ENCODE data around the gene SVBP.
A peak's percentile ranks its signal among the peaks of the same experiment; 100 is the strongest.
"Not testable (repeated sequence)": the region's sequence is repeated elsewhere in the genome, so short reads cannot be mapped to it uniquely, and the experiment has no call there.

The SVBP gene

GRCh38 chr1:42841010-42841409 lies 23.8 kb upstream of the SVBP start:
- DNase-seq = no peak

- no peak for DNase-seq
These were observed 21.4 kb upstream of the SVBP start for GRCh38 chr1:42838482-42839190.

GRCh38 chr1:42837709-42838108 lies 20.5 kb upstream of the SVBP start:
- DNase-seq = no peak

GRCh38 chr1:42835422-42835821 lies 18.2 kb upstream of the SVBP start:
- DNase-seq = no peak

GRCh38 chr1:42834803-42835202 lies 17.6 kb upstream of the SVBP start:
- DNase-seq = no peak

DNA sequence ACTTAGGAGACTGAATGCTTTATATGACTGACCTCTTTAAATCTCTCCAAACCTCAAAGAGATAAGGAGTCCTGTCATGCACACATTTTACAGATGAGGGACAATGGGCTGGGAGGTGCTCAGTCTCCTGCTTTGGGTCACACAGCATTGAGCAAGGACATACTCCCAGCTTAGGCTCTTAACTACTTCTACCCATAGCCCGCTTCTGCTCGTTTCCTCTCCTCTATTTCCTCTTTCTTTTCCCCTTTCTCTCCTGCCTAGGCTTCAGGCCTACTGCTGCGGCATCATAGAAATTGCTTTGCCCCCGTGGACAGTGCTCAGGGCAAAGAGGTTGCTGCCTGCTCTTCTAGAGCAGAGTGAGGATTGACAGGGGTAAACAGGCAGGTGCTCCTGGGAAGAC lies 16.8 kb upstream of the SVBP start:
- DNase-seq = no peak

- no peak for DNase-seq
These were observed 15.5 kb upstream of the SVBP start for GRCh38 chr1:42832641-42833240.

DNA sequence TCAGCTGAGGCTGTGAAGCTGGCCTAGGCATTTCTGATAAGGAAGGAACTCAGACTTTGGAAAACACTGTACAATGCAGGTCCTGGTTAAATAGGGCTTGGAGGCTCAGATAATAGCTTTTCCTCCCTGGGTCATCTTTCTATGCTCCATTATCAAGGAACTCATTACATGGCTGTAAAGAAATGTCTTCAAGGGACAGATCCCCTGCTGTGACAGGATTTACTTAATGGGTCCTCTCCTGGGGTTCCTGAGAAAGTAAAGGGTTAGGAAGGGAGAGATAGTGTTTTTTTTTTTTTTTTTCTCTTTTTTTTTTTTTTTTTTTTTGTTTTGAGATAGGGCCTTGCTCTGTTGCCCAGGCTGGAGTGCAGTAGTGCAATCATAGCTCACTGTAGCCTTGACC lies 14.1 kb upstream of the SVBP start:
- no peak for DNase-seq

DNA sequence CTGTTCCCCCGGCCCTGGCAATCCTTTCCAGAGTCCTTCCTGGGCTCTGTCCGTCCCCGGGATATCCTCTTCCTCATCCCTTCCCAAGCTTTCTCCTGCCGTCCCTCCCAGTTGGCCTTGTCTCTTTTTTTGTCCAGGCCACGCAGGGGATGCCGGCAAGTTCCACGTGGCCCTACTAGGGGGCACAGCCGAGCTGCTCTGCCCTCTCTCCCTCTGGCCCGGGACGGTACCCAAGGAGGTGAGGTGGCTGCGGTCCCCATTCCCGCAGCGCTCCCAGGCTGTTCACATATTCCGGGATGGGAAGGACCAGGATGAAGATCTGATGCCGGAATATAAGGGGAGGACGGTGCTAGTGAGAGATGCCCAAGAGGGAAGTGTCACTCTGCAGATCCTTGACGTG lies 13.4 kb upstream of the SVBP start:
- DNase-seq = no peak

GRCh38 chr1:42825036-42825851 lies 8.0 kb upstream of the SVBP start:
- DNase-seq = no peak

DNA sequence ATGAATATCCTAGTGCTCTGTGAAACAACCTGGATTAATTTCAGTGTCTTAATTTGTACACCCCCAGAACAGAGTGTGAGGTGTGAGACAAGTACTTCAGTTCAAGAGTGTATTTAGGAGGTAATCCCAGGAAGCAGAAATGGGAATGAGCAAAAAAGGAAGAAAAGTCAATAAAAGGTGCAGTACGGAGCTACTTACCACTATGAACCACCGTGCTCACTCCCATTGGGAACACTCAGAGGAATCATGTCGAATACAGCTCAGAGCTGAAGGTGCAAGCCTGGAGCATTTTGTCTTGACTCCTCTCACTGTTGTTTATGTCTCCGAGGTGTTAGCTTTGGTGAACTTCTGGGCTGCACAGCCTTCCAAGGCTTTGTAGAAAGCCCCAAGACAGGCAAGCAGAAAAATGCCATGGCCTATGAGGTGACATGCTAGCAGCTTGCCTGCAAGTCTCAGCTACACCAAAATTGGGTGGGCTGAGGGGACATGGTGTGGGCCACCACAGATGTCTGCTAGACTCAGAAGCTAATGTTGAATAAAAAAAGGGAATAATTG lies 7.4 kb upstream of the SVBP start:
- no peak for DNase-seq

DNA sequence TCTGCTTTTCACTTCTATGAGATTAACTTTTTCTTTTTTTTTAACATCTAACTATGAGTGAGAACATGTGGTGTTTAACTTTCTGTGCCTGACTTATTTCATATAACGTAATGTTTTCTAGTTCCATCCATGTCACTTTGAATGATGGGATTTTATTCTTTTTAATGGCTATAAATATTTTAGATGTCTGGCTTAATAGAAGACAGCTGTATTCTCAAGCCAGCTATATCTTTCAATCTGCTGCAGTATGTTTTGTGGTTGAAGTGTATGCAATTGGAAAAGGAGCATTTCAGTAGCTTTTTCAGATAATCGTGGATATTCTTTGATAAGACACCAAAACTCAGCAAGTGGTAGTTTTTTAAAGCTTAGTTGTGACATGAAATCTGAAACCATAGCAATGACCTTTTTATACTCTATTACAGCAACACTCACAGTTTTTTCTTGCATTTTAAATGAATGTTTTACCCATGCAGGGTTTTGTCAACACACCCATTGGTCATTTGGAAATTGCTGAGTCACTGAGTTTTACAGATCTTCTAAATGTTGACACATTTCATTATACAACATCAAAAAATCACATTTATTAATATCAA lies 5.7 kb upstream of the SVBP start:
- no peak for DNase-seq

GRCh38 chr1:42821690-42822089 lies 4.5 kb upstream of the SVBP start:
- DNase-seq = no peak

- no peak for DNase-seq
These were observed 3.6 kb upstream of the SVBP start for GRCh38 chr1:42820813-42821212.

DNA sequence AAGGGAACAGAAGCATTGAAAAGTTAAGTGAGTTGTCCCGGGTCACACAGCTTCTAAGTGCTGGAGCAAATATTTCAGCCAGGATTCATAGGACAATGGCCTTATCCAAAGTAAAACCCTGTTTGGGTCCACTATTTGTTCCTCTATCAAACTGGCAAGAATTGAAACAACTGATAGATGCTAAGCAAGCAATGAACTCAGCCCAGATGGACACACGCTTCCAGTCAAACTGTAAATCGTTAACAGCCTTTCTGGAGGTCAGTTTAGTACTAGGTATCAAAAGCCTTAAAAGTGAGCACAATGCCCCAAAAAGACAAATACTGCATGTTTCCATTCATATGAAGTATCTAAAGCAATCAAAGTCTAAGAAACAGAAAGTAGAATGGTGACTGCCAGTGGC lies 779 bp upstream of the SVBP start:
- no peak for DNase-seq

DNA sequence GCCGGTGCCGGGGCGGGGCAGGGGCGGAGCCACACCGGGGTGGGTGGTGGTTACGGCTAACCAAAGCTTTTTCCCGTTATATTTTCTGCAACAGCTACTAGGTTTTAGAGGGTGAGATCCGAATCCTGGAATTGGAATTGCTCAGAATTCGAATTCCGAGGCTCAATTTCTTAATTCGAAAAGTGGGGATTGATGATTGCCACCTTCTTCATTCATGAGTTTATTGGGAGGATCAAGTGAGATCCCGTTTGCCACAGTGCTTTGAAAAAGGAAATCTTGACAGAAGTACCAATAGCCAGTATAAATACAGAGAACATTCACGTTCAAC lies 207 bp upstream of the SVBP start:
- no peak for DNase-seq

- DNase-seq = peak; percentile 26 to 31
These were observed 1.1 kb downstream of the SVBP start for GRCh38 chr1:42815941-42816584.

DNA sequence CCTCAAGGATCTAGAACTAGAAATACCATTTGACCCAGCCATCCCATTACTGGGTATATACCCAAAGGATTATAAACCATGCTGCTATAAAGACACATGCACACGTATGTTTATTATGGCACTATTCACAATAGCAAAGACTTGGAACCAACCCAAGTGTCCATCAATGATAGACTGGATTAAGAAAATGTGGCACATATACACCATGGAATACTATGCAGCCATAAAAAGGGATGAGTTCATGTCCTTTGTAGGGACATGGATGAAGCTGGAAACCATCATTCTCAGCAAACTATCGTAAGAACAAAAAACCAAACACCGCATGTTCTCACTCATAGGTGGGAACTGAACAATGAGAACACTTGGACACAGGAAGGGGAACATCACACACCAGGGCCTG lies 2.4 kb downstream of the SVBP start:
- not testable (repeated sequence) for DNase-seq

DNA sequence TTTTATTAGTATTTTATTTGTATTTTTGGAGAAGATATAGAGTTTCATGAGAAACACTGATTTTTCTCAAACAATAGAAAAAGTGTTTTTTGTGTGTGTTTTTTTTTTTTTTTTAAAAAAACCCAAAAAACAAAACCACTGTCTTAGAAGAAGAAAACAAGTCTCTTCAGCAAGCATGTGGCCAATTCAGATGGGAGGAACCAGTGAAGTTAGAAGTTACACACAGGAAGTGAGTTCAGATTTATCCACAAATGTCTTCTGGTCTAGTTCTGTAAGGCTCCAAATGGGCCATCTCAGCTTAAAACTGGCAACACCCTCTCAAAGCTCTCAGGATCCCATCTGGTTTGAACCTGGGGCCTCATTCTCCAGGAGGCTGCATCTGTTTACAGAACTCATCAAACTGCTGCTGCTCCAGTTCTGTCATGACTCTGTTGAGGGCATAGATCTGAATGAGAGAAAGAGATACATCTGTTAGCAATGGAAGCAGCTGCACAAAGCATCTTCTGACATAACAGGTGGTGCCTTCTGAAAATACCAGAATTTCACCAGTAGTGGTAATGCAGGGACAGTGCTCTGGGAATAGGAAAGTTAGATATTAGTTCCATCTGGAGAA lies 10.0 kb downstream of the SVBP start:
- no peak for DNase-seq

- no peak for DNase-seq
These were observed 10.6 kb downstream of the SVBP start for GRCh38 chr1:42806593-42806992.

- no peak for DNase-seq
These were observed 11.0 kb downstream of the SVBP start for GRCh38 chr1:42806171-42806570.

GRCh38 chr1:42801832-42802473 lies 15.2 kb downstream of the SVBP start:
- no peak for DNase-seq

All from activated T-cell treated with anti-CD3 and anti-CD28 coated beads, Interleukin-2, amount 50 U/mL, for 48 hours (primary cell).